Suprapubic skin (tissue), 4 donors: ENCODE data around the gene MTERF4.
"Not testable (repeated sequence)": the region's sequence is repeated elsewhere in the genome, so short reads cannot be mapped to it uniquely, and the experiment has no call there.

Experiments used
- CTCF ChIP-seq, 2 donors: fragments of 200-600 bp in 1 of 2; fragments of 450-650 bp in 1 of 2; sonication (generic) in 1 of 2; IDR thresholded peaks; one replicate each; pipeline ENCODE4 v1.5.1; 2016 to 2019; ENCODE audit warnings: antibody characterized with exemption in 2 of 2, mild to moderate bottlenecking in 1 of 2, moderate library complexity in 1 of 2
- EP300 ChIP-seq: sonication (generic); formaldehyde crosslinking; IDR thresholded peaks from one replicate; pipeline ENCODE4 v1.6.1; 2017; ENCODE audit warnings: antibody characterized with exemption
- POLR2A ChIP-seq, 2 donors: fragments of 450-650 bp; IDR thresholded peaks; one replicate each; pipeline ENCODE4 v1.6.1; 2017; ENCODE audit warnings: antibody characterized with exemption in 2 of 2, mild to moderate bottlenecking in 2 of 2, moderate library complexity in 2 of 2
- POLR2AphosphoS5 ChIP-seq, 3 donors: sonication (generic); formaldehyde crosslinking; IDR thresholded peaks; one replicate each; pipeline ENCODE4 v1.6.1; 2017; ENCODE audit warnings: antibody characterized with exemption in 3 of 3

- not testable (repeated sequence) for TF ChIP-seq CTCF (IDR thresholded peaks at IDR 0.05); POLR2A (IDR thresholded peaks at IDR 0.05); POLR2AphosphoS5 (IDR thresholded peaks at IDR 0.05); EP300
These were observed 8.8 kb downstream of the MTERF4 start for GRCh38 chr2:241093133-241093781.
